Panc1 (cell line): ENCODE results near the gene UGT2A1. TPM values are rescaled to one million over a fixed set of nuclear protein-coding genes. Genes with fewer than 3 reads are reported as not detected.

ENCODE experiments used
- ATAC-seq: fragments of 200-7000 bp; cut with Tn5 transposase; 2 replicates; pipeline ENCODE4 v1.9.1; 2020; ENCODE audit warnings: mild to moderate bottlenecking, moderate library complexity
- BruUV-seq: library from RNA; stranded (reverse); fragments of 400-500 nt; replicated peaks from 2 replicates; lab custom pipeline; 2021; lab: Mats Ljungman, UMichigan
- CTCF ChIA-PET: fragments of 300-600 bp; sonication (Branson Sonifier 250); formaldehyde crosslinking; loops from one replicate; lab custom pipeline; 2022; ENCODE audit warnings: antibody characterized with exemption; lab: Charles Lee
- POLR2A ChIA-PET: fragments of 300-600 bp; sonication (Branson Sonifier 250); formaldehyde crosslinking; loops from one replicate; lab custom pipeline; 2022; ENCODE audit warnings: antibody characterized with exemption; lab: Charles Lee
- DNase-seq: peaks from one replicate; pipeline ENCODE4 v3.0.0-alpha.2; 2010; ENCODE audit warnings: low read depth, low spot score
- H3K27ac ChIP-seq: 2 replicates; pipeline ENCODE4 v1.5.1; 2011; ENCODE audit warnings: mild to moderate bottlenecking, low read length, inconsistent platforms
- H3K27me3 ChIP-seq: fragments of 200-500 bp; sonication (Bioruptor generic); 2 replicates; pipeline ENCODE4 v1.6.0; 2014; ENCODE audit warnings: low read length, inconsistent platforms; ENCODE audit not compliant: control insufficient read depth, insufficient read depth
- H3K36me3 ChIP-seq: fragments of 200-500 bp; sonication (Bioruptor generic); 2 replicates; pipeline ENCODE4 v1.5.1; 2014; ENCODE audit warnings: inconsistent platforms, mild to moderate bottlenecking, low read length, moderate library complexity; ENCODE audit not compliant: control insufficient read depth, insufficient read depth
- H3K4me1 ChIP-seq: 2 replicates; pipeline ENCODE4 v1.5.1; 2011; ENCODE audit warnings: inconsistent platforms, mild to moderate bottlenecking, low read length, moderate library complexity; ENCODE audit not compliant: control insufficient read depth, insufficient read depth
- H3K4me3 ChIP-seq, 2 experiments: 2 replicates each; pipeline ENCODE4 v1.5.1; 2011 to 2012; ENCODE audit warnings: low read depth in 2 of 2, low read length in 2 of 2, mild to moderate bottlenecking in 2 of 2, inconsistent platforms in 1 of 2, moderate library complexity in 1 of 2
- H3K9me3 ChIP-seq: fragments of 200-500 bp; sonication (Bioruptor generic); 2 replicates; pipeline ENCODE4 v1.5.1; 2014; ENCODE audit warnings: low read depth, mild to moderate bottlenecking, inconsistent platforms, low read length, moderate library complexity; ENCODE audit not compliant: control insufficient read depth, insufficient read depth
- POLR2AphosphoS5 ChIP-seq: IDR thresholded peaks from 2 replicates; pipeline ENCODE4 v1.6.1; 2012; ENCODE audit warnings: mild to moderate bottlenecking, low read depth, low read length, moderate library complexity
- SIN3A ChIP-seq: IDR thresholded peaks from 2 replicates; pipeline ENCODE4 v1.6.1; 2012; ENCODE audit warnings: low read depth, mild to moderate bottlenecking, low read length, moderate library complexity, borderline replicate concordance; ENCODE audit not compliant: insufficient read depth
- TCF7L2 ChIP-seq: IDR thresholded peaks from 2 replicates; pipeline ENCODE4 v1.6.1; 2011; ENCODE audit warnings: mild to moderate bottlenecking, low read depth, low read length, inconsistent platforms
- in situ Hi-C: cut with HindIII; loops from 2 replicates; pipeline ENCODE4 v1.10.0; 2016; ENCODE audit warnings: low sequenced_read_pairs, low pct_unique_long_range_greater_than_20kb
- intact Hi-C: fragments of 100-400 bp; cut with micrococcal nuclease; formaldehyde crosslinking; loops from one replicate; pipeline ENCODE4 v1.10.0; 2022; ENCODE audit not compliant: unreplicated experiment
- total RNA-seq: library from RNA; stranded (reverse); gene quantifications from one replicate; pipeline ENCODE4 v1.2.1, GENCODE V29; 2021; ENCODE audit not compliant: unreplicated experiment
- TF ChIP-seq, protein P1 (sequence below): fragments of 450-650 bp; IDR thresholded peaks from 2 replicates; pipeline ENCODE4 v1.5.1; 2017; ENCODE audit warnings: mild to moderate bottlenecking
- TF ChIP-seq, protein P2 (sequence below), 2 experiments: IDR thresholded peaks; 2 replicates each; pipeline ENCODE4 v1.6.1; 2011 to 2012; ENCODE audit warnings: low read depth in 2 of 2, control low read depth in 1 of 2, low read length in 1 of 2, mild to moderate bottlenecking in 1 of 2, moderate library complexity in 1 of 2; ENCODE audit not compliant: insufficient read depth in 1 of 2

UGT2A1 gene
- total RNA-seq, 1 experiment from 2014 or later = not detected

DNA sequence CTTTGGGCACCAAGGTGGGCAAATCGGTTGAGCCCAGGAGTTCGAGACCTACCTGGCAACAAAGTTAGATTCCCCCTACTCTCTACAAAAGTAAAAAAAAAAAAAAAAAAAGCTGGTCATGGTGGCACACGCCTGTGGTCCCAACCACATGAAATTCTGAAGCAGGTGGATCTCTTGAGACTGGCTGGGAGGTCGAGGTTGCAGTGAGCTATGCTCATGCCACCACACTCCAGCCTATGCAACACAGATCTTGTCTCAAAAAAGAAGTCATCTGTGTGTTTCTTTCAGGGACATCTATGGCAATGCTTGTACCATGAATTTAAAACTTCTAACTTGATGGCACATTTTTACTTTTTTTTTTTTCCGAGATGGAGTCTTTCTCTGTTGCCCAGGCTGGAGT, 68.9 kb downstream of the UGT2A1 start:
- no TSS peak for BruUV-seq
- no peaks in the 10 kb centered on the region for H3K36me3 ChIP-seq
- POLR2A ChIA-PET = no interaction called here
- CTCF ChIA-PET = no interaction called here
- TF ChIP-seq TCF7L2 (no peak), POLR2AphosphoS5 (no peak), SIN3A (no peak)
- TF ChIP-seq, protein P1, sequence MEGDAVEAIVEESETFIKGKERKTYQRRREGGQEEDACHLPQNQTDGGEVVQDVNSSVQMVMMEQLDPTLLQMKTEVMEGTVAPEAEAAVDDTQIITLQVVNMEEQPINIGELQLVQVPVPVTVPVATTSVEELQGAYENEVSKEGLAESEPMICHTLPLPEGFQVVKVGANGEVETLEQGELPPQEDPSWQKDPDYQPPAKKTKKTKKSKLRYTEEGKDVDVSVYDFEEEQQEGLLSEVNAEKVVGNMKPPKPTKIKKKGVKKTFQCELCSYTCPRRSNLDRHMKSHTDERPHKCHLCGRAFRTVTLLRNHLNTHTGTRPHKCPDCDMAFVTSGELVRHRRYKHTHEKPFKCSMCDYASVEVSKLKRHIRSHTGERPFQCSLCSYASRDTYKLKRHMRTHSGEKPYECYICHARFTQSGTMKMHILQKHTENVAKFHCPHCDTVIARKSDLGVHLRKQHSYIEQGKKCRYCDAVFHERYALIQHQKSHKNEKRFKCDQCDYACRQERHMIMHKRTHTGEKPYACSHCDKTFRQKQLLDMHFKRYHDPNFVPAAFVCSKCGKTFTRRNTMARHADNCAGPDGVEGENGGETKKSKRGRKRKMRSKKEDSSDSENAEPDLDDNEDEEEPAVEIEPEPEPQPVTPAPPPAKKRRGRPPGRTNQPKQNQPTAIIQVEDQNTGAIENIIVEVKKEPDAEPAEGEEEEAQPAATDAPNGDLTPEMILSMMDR = no peak
- TF ChIP-seq, protein P2, sequence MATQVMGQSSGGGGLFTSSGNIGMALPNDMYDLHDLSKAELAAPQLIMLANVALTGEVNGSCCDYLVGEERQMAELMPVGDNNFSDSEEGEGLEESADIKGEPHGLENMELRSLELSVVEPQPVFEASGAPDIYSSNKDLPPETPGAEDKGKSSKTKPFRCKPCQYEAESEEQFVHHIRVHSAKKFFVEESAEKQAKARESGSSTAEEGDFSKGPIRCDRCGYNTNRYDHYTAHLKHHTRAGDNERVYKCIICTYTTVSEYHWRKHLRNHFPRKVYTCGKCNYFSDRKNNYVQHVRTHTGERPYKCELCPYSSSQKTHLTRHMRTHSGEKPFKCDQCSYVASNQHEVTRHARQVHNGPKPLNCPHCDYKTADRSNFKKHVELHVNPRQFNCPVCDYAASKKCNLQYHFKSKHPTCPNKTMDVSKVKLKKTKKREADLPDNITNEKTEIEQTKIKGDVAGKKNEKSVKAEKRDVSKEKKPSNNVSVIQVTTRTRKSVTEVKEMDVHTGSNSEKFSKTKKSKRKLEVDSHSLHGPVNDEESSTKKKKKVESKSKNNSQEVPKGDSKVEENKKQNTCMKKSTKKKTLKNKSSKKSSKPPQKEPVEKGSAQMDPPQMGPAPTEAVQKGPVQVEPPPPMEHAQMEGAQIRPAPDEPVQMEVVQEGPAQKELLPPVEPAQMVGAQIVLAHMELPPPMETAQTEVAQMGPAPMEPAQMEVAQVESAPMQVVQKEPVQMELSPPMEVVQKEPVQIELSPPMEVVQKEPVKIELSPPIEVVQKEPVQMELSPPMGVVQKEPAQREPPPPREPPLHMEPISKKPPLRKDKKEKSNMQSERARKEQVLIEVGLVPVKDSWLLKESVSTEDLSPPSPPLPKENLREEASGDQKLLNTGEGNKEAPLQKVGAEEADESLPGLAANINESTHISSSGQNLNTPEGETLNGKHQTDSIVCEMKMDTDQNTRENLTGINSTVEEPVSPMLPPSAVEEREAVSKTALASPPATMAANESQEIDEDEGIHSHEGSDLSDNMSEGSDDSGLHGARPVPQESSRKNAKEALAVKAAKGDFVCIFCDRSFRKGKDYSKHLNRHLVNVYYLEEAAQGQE (IDR thresholded peaks at IDR 0.05; ENCODE audit: insufficient read depth in 1 of 2, low read depth in 2 of 2, low read length in 1 of 2) = no peak
- in situ Hi-C loops = no loop called here
- H3K4me3 ChIP-seq = no peak overlapping the region
- DNase-seq (no peak), ATAC-seq (no peak)
- intact Hi-C loops = no loop called here
- H3K4me1 ChIP-seq = no peaks in the 10 kb centered on the region
- no peaks in the 10 kb centered on the region; the same call in 1 of the 2 replicates for H3K9me3 ChIP-seq
- no peaks in the 10 kb centered on the region for H3K27me3 ChIP-seq
- no peak overlapping the region for H3K27ac ChIP-seq

DNA sequence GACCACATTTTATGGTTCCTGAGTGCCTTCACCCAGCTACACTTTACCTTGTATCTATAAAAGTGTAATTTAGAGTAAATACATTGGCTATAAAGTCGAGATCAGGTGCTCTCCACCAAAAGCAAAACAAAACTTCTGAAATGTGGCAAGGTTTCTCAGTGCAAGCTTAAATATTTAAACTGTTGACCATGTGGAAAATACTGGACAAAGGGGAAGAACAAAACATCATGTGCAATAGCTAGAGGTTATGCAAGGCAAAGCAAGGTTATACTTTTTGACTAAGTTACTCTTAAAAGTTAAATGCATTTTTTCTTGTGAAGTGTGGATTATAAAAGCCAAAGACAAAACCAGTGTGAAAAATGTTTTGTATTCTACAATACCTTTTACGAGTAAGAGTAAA, 69.5 kb downstream of the UGT2A1 start:
- intact Hi-C loops = no loop called here

More for the DNA sequence above, 69.5 kb downstream of the UGT2A1 start:
- Histone ChIP-seq H3K27me3 (no peaks in the 10 kb centered on the region), H3K9me3 (no peaks in the 10 kb centered on the region; the same call in 1 of the 2 replicates), H3K36me3 (no peaks in the 10 kb centered on the region), H3K4me3 (no peak overlapping the region), H3K27ac (no peak overlapping the region), H3K4me1 (no peaks in the 10 kb centered on the region)
- in situ Hi-C loops = no loop called here
- TF ChIP-seq, protein P2 (IDR thresholded peaks at IDR 0.05; ENCODE audit: insufficient read depth in 1 of 2, low read depth in 2 of 2, low read length in 1 of 2) = no peak
- TF ChIP-seq POLR2AphosphoS5 = no peak
- TF ChIP-seq SIN3A = no peak
- TF ChIP-seq TCF7L2 = no peak
- TF ChIP-seq, protein P1 = no peak
- ChIA-PET CTCF (no interaction called here), POLR2A (no interaction called here)
- ATAC-seq (no peak), DNase-seq (no peak)
- no TSS peak for BruUV-seq
